WTC11 (cell line): Measurements from ENCODE around the gene BAIAP3. TPM values are rescaled to one million over a fixed set of nuclear protein-coding genes. Genes with fewer than 3 reads are reported as not detected.

Experiments
- ATAC-seq: fragments of 200-7000 bp; cut with Tn5 transposase; 2 replicates; pipeline ENCODE4 v1.10.0; 2021; ENCODE audit warnings: mild to moderate bottlenecking, moderate library complexity
- CTCF ChIA-PET: fragments of 300-600 bp; sonication (Branson Sonifier 250); formaldehyde crosslinking; loops from one replicate; lab custom pipeline; 2021; ENCODE audit warnings: antibody characterized with exemption; lab: Charles Lee
- POLR2A ChIA-PET: fragments of 350-600 bp; sonication (Branson Sonifier 250); formaldehyde crosslinking; loops from one replicate; lab custom pipeline; 2021; ENCODE audit warnings: antibody characterized with exemption; lab: Charles Lee
- DNase-seq: peaks from one replicate; pipeline ENCODE4 v3.0.0; 2021; ENCODE audit warnings: low spot score
- H3K27ac Mint-ChIP-seq: 2 replicates; pipeline ENCODE4 v1.8.0; 2021; ENCODE audit warnings: mixed read lengths
- H3K27me3 Mint-ChIP-seq: 2 replicates; pipeline ENCODE4 v1.8.0; 2021; ENCODE audit warnings: low read depth, mild to moderate bottlenecking, moderate library complexity, mixed read lengths
- H3K36me3 Mint-ChIP-seq: 2 replicates; pipeline ENCODE4 v1.8.0; 2021; ENCODE audit warnings: mixed read lengths
- H3K4me1 Mint-ChIP-seq: 2 replicates; pipeline ENCODE4 v1.8.0; 2022; ENCODE audit warnings: mixed read lengths
- H3K4me3 Mint-ChIP-seq: 2 replicates; pipeline ENCODE4 v1.8.0; 2021; ENCODE audit warnings: mild to moderate bottlenecking, moderate library complexity, mixed read lengths
- H3K9me3 Mint-ChIP-seq: 2 replicates; pipeline ENCODE4 v1.8.0; 2021; ENCODE audit warnings: mixed read lengths
- CREB1 ChIP-seq: sonication (generic); formaldehyde crosslinking; IDR thresholded peaks from 2 replicates; pipeline ENCODE4 v1.8.0; 2023; ENCODE audit warnings: mild to moderate bottlenecking, missing genetic modification reagents
- FOXP1 ChIP-seq: sonication (generic); formaldehyde crosslinking; IDR thresholded peaks from 2 replicates; pipeline ENCODE4 v1.8.0; 2022; ENCODE audit warnings: missing genetic modification reagents, mild to moderate bottlenecking, moderate library complexity, borderline replicate concordance
- GRHL2 ChIP-seq: fragments of 250-450 bp; sonication (Bioruptor Pico); IDR thresholded peaks from 2 replicates; pipeline ENCODE4 v1.8.0; 2022; ENCODE audit warnings: mild to moderate bottlenecking, moderate library complexity; ENCODE audit not compliant: insufficient replicate concordance, severe bottlenecking
- HMGXB4 ChIP-seq: sonication (generic); formaldehyde crosslinking; IDR thresholded peaks from 2 replicates; pipeline ENCODE4 v1.8.1; 2023; ENCODE audit warnings: mild to moderate bottlenecking, moderate library complexity, missing genetic modification reagents
- JAZF1 ChIP-seq: fragments of 250-450 bp; sonication (Bioruptor Pico); IDR thresholded peaks from 2 replicates; pipeline ENCODE4 v1.9.0; 2021; ENCODE audit warnings: moderate library complexity, mild to moderate bottlenecking, inconsistent platforms
- KAT7 ChIP-seq: sonication (generic); formaldehyde crosslinking; IDR thresholded peaks from 2 replicates; pipeline ENCODE4 v1.8.1; 2023; ENCODE audit warnings: missing genetic modification reagents, mild to moderate bottlenecking, borderline replicate concordance
- OVOL2 ChIP-seq: fragments of 250-450 bp; sonication (Bioruptor Pico); IDR thresholded peaks from 2 replicates; pipeline ENCODE4 v1.9.0; 2021; ENCODE audit warnings: mild to moderate bottlenecking, borderline replicate concordance
- PRDM15 ChIP-seq: sonication (generic); formaldehyde crosslinking; IDR thresholded peaks from 2 replicates; pipeline ENCODE4 v1.8.0; 2022; ENCODE audit warnings: missing genetic modification reagents
- TCF7 ChIP-seq: sonication (generic); formaldehyde crosslinking; IDR thresholded peaks from 2 replicates; pipeline ENCODE4 v1.8.0; 2022; ENCODE audit warnings: mild to moderate bottlenecking, low read depth, missing genetic modification reagents, moderate library complexity
- ZNF219 ChIP-seq: sonication (generic); formaldehyde crosslinking; IDR thresholded peaks from 2 replicates; pipeline ENCODE4 v1.8.0; 2023; ENCODE audit warnings: missing genetic modification reagents, mild to moderate bottlenecking, borderline replicate concordance
- ZNF232 ChIP-seq: sonication (generic); formaldehyde crosslinking; IDR thresholded peaks from 2 replicates; pipeline ENCODE4 v1.8.0; 2022; ENCODE audit warnings: mild to moderate bottlenecking, missing genetic modification reagents
- ZNF263 ChIP-seq: sonication (generic); formaldehyde crosslinking; IDR thresholded peaks from 2 replicates; pipeline ENCODE4 v1.8.1; 2022; ENCODE audit warnings: low read depth, mild to moderate bottlenecking, moderate library complexity, missing genetic modification reagents
- ZNF281 ChIP-seq: sonication (generic); formaldehyde crosslinking; IDR thresholded peaks from 2 replicates; pipeline ENCODE4 v1.8.0; 2023; ENCODE audit warnings: mild to moderate bottlenecking, missing genetic modification reagents
- ZNF423 ChIP-seq: fragments of 250-450 bp; sonication (Bioruptor Pico); IDR thresholded peaks from 2 replicates; pipeline ENCODE4 v2.1.2; 2022; ENCODE audit warnings: mild to moderate bottlenecking, moderate library complexity
- total RNA-seq: library from RNA; stranded (reverse); gene quantifications from 3 replicates; pipeline ENCODE4 v1.2.3, GENCODE V29; 2021
- TF ChIP-seq, protein P1 (sequence below): sonication (generic); formaldehyde crosslinking; conservative IDR thresholded peaks from 2 replicates; pipeline ENCODE4 v1.8.1; 2022; ENCODE audit warnings: mild to moderate bottlenecking, missing genetic modification reagents

The BAIAP3 gene
- total RNA-seq, 1 experiment from 2014 or later: 18.8 TPM

- peak overlapping the region; percentile 76 for H3K4me3 Mint-ChIP-seq
- no peak overlapping the region for H3K27ac Mint-ChIP-seq
- TF ChIP-seq ZNF281 (CRISPR knock-in tag) (no peak), PRDM15 (CRISPR knock-in tag) (0 out of 2 replicates have a peak, but pooled peaks have one; percentile 4)
- no peaks in the 10 kb centered on the region for H3K27me3 Mint-ChIP-seq
- no peaks in the 10 kb centered on the region; the same call in 1 of the 2 replicates for H3K36me3 Mint-ChIP-seq
- ChIA-PET CTCF (interaction anchor here (1.6 kb wide), 1 partner anchor 9 kb away, joined by 3 read pairs; no protein-coding TSS in a partner anchor), POLR2A (no interaction called here)
- no peaks in the 10 kb centered on the region for H3K9me3 Mint-ChIP-seq
- no peak for DNase-seq
- H3K4me1 Mint-ChIP-seq: peaks cover 9% of the 10 kb centered on the region
- ATAC-seq: no peak
Measured at GRCh38 chr16:1350691-1351090, 17.2 kb downstream of the BAIAP3 start.

DNA sequence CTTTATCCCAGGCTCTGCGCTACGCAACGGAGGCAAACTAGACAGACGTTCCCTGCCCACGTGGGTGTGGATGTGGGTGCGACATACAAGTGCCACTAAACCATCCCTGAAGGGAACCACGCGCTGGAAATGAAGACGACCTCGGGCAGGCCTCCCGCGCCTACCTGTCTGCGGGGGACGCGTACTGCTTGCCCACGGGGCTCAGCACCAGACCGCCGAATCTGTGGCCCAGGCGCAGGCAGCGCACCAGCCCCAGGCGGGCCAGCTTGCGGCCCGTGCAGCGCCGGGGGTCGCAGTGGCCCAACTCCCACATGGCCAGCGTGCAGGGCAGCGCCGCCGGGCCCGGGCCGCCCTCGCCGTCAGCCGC is 17.8 kb downstream of the BAIAP3 start:
- ChIA-PET CTCF (interaction anchor here (1.6 kb wide), 1 partner anchor 10 kb away, joined by 3 read pairs; no protein-coding TSS in a partner anchor), POLR2A (no interaction called here)
- peak overlapping the region; percentile 76 for H3K4me3 Mint-ChIP-seq
- peak; percentile 21 for ATAC-seq
- no peak for DNase-seq
- H3K27me3 Mint-ChIP-seq: no peaks in the 10 kb centered on the region
- no peaks in the 10 kb centered on the region for H3K9me3 Mint-ChIP-seq
- peaks cover 9% of the 10 kb centered on the region for H3K4me1 Mint-ChIP-seq
- no peaks in the 10 kb centered on the region; the same call in 1 of the 2 replicates for H3K36me3 Mint-ChIP-seq
- H3K27ac Mint-ChIP-seq: no peak overlapping the region
- TF ChIP-seq TCF7 (CRISPR knock-in tag) (no peak), GRHL2 (CRISPR knock-in tag) (no peak), KAT7 (no peak), ZNF263 (CRISPR knock-in tag) (no peak), JAZF1 (CRISPR knock-in tag) (no peak), HMGXB4 (CRISPR knock-in tag) (no peak)
- TF ChIP-seq, protein P1, sequence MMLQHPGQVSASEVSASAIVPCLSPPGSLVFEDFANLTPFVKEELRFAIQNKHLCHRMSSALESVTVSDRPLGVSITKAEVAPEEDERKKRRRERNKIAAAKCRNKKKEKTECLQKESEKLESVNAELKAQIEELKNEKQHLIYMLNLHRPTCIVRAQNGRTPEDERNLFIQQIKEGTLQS (CRISPR knock-in tag): no peak

GRCh38 chr16:1351582-1352362 is 18.3 kb downstream of the BAIAP3 start, which contains the start of the genes GNPTG and TSR3:
TSS of gene GNPTG (plus strand) at chr16:1351931. CDS start at chr16:1351966, 35 bp downstream.
TSS of gene TSR3 (minus strand) at chr16:1351878. CDS start at chr16:1351804, 74 bp downstream.
- no peaks in the 10 kb centered on the region; the same call in 1 of the 2 replicates for H3K36me3 Mint-ChIP-seq
- ChIA-PET CTCF (no interaction called here), POLR2A (no interaction called here)
- H3K4me3 Mint-ChIP-seq: peak within 1 kb of the TSS; percentile 86
- DNase-seq: peak; percentile 80
- H3K4me1 Mint-ChIP-seq: peaks cover 9% of the 10 kb centered on the region
- no peaks in the 10 kb centered on the region for H3K9me3 Mint-ChIP-seq
- ATAC-seq: peak; percentile 54
- H3K27me3 Mint-ChIP-seq: no peaks in the 10 kb centered on the region
- no peak within 1 kb of the TSS for H3K27ac Mint-ChIP-seq
- TF ChIP-seq ZNF219 (CRISPR knock-in tag): no peak
- no peak for TF ChIP-seq ZNF423
- TF ChIP-seq ZNF232 (CRISPR knock-in tag): no peak
- peak; percentile 67 for TF ChIP-seq FOXP1 (CRISPR knock-in tag)
- no peak for TF ChIP-seq CREB1
- TF ChIP-seq OVOL2 (CRISPR knock-in tag): no peak
- TF ChIP-seq HMGXB4 (CRISPR knock-in tag): 0 out of 2 replicates have a peak, but pooled peaks have one; percentile 61
